ENCODE results near the gene C1QA. TPM values are rescaled to one million over a fixed set of nuclear protein-coding genes. Genes with fewer than 3 reads are reported as not detected.

Gene C1QA
- polyA plus RNA-seq, 1 donor (not counting 4 experiments of a cell fraction or from before 2014, with no cell fraction given), result not detected

DNA sequence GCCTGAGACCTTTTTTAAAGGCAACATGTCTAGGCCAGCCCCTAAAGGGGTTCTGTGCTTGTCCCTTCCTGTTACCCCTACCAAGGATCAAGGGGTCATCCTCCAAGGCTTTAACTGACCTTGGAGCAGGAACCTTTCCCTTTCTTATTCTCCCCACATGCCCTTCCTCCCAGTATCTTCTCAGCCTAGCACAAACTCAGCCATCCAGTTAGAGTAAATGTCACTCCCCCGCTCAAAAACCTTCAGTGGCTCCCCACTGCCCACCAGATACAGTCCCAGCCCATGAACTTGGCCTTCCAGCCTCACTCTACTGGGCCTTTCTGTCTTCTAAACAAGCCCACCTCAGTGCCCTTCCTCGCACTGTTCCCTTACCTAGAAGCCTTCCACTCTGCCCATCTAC is 25.5 kb downstream of the C1QA start:
- no peak for TF ChIP-seq EZH2 (IDR thresholded peaks at IDR 0.05; ENCODE audit: low read length)
- TF ChIP-seq, protein P1, sequence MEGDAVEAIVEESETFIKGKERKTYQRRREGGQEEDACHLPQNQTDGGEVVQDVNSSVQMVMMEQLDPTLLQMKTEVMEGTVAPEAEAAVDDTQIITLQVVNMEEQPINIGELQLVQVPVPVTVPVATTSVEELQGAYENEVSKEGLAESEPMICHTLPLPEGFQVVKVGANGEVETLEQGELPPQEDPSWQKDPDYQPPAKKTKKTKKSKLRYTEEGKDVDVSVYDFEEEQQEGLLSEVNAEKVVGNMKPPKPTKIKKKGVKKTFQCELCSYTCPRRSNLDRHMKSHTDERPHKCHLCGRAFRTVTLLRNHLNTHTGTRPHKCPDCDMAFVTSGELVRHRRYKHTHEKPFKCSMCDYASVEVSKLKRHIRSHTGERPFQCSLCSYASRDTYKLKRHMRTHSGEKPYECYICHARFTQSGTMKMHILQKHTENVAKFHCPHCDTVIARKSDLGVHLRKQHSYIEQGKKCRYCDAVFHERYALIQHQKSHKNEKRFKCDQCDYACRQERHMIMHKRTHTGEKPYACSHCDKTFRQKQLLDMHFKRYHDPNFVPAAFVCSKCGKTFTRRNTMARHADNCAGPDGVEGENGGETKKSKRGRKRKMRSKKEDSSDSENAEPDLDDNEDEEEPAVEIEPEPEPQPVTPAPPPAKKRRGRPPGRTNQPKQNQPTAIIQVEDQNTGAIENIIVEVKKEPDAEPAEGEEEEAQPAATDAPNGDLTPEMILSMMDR (optimal IDR thresholded peaks at IDR 0.05 in 1 of 3, IDR thresholded peaks at IDR 0.05 in 1 of 3, conservative IDR thresholded peaks at IDR 0.05 in 1 of 3; ENCODE audit: extremely low read depth in 1 of 3, insufficient read depth in 2 of 3, low read length in 3 of 3), result no peak
- FAIRE-seq (no peak), DNase-seq (ENCODE audit: low read depth, low spot score) (no peak)
- dilution Hi-C loops (cut with MboI; ENCODE audit: extremely low pct_ligation_motif_present, low sequenced_read_pairs), result no loop called here
- Histone ChIP-seq H3K36me3 (ENCODE audit: control insufficient read depth in 2 of 2, extremely low read depth in 1 of 2, insufficient read depth in 2 of 2, low read length in 2 of 2) (no peaks in the 10 kb centered on the region), H3K4me2 (ENCODE audit: control insufficient read depth, extremely low read depth, insufficient read depth, low read depth, low read length) (no peak overlapping the region), H3K79me2 (ENCODE audit: control insufficient read depth, insufficient read depth, low read length) (no peaks in the 10 kb centered on the region), H3K4me1 (ENCODE audit: control insufficient read depth, extremely low read depth, insufficient read depth, low read length) (no peaks in the 10 kb centered on the region), H3K9me3 (ENCODE audit: control insufficient read depth, low read depth, low read length) (no peaks in the 10 kb centered on the region), H2AFZ (ENCODE audit: control insufficient read depth, low read length) (no peak overlapping the region), H3K27me3 (ENCODE audit: control insufficient read depth, extremely low read depth, insufficient read depth, low read length) (peaks cover 2% of the 10 kb centered on the region), H3K4me3 (ENCODE audit: control insufficient read depth in 2 of 3, extremely low read depth in 1 of 3, insufficient read depth in 2 of 3, low read depth in 1 of 3, low read length in 3 of 3) (no peak overlapping the region), H3K9ac (ENCODE audit: control insufficient read depth, extremely low read depth, insufficient read depth, low read length) (no peak overlapping the region), H3K27ac (ENCODE audit: control insufficient read depth, insufficient read depth, low read length) (no peak overlapping the region), H4K20me1 (ENCODE audit: control insufficient read depth, extremely low read depth, insufficient read depth, low read length) (peaks cover 5% of the 10 kb centered on the region), H3K9me1 (ENCODE audit: control insufficient read depth, extremely low read depth, insufficient read depth, low read length) (peaks cover 2% of the 10 kb centered on the region)

DNA sequence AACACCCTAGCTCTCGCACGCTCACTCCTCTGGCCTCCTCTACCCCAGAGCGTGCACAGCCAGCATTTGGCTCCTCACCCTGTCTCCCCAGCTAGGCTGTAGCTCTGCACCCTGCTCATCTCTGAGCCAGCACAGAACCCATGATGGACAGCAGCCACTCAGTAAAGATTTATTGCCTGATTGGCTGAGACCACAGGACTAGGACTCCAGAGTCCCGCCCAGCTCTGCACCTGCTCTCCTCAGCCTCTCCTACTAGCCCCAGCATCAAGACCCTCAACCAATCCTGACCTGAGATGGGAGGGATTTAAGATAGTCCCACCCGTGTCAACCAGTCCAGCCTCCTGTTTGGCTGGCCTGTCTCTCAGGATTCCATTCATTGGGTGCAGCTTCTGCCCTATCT is 25.9 kb downstream of the C1QA start:
- H3K4me2 ChIP-seq (ENCODE audit: control insufficient read depth, extremely low read depth, insufficient read depth, low read depth, low read length), result no peak overlapping the region
- no peaks in the 10 kb centered on the region for H3K4me1 ChIP-seq (ENCODE audit: control insufficient read depth, extremely low read depth, insufficient read depth, low read length)
- H3K36me3 ChIP-seq (ENCODE audit: control insufficient read depth in 2 of 2, extremely low read depth in 1 of 2, insufficient read depth in 2 of 2, low read length in 2 of 2), result no peaks in the 10 kb centered on the region
- H3K4me3 ChIP-seq (ENCODE audit: control insufficient read depth in 2 of 3, extremely low read depth in 1 of 3, insufficient read depth in 2 of 3, low read depth in 1 of 3, low read length in 3 of 3), result no peak overlapping the region
- H4K20me1 ChIP-seq (ENCODE audit: control insufficient read depth, extremely low read depth, insufficient read depth, low read length), result peaks cover 5% of the 10 kb centered on the region
- no peaks in the 10 kb centered on the region for H3K79me2 ChIP-seq (ENCODE audit: control insufficient read depth, insufficient read depth, low read length)
- no peaks in the 10 kb centered on the region for H3K9me3 ChIP-seq (ENCODE audit: control insufficient read depth, low read depth, low read length)
- peaks cover 2% of the 10 kb centered on the region for H3K9me1 ChIP-seq (ENCODE audit: control insufficient read depth, extremely low read depth, insufficient read depth, low read length)
- DNase-seq (ENCODE audit: low read depth, low spot score) (no peak), FAIRE-seq (no peak)
- H3K9ac ChIP-seq (ENCODE audit: control insufficient read depth, extremely low read depth, insufficient read depth, low read length), result no peak overlapping the region
- TF ChIP-seq, protein P1 (optimal IDR thresholded peaks at IDR 0.05 in 1 of 3, IDR thresholded peaks at IDR 0.05 in 1 of 3, conservative IDR thresholded peaks at IDR 0.05 in 1 of 3; ENCODE audit: extremely low read depth in 1 of 3, insufficient read depth in 2 of 3, low read length in 3 of 3), result no peak
- no peak for TF ChIP-seq EZH2 (IDR thresholded peaks at IDR 0.05; ENCODE audit: low read length)
- dilution Hi-C loops (cut with MboI; ENCODE audit: extremely low pct_ligation_motif_present, low sequenced_read_pairs), result no loop called here
- no peaks in the 10 kb centered on the region for H3K27me3 ChIP-seq (ENCODE audit: control insufficient read depth, extremely low read depth, insufficient read depth, low read length)
- no peak overlapping the region for H3K27ac ChIP-seq (ENCODE audit: control insufficient read depth, insufficient read depth, low read length)
- no peak overlapping the region for H2AFZ ChIP-seq (ENCODE audit: control insufficient read depth, low read length)

All from keratinocyte (primary cell).